Mesendoderm (in vitro differentiated cells): Measurements from ENCODE around the gene HCFC1R1.

Source experiments
- DNase-seq: peaks from one replicate; pipeline ENCODE4 v3.0.0; 2013
- H2AK5ac ChIP-seq: 2 replicates; pipeline ENCODE4 v1.6.1; 2013; ENCODE audit warnings: low read length, inconsistent platforms
- H2BK120ac ChIP-seq: 2 replicates; pipeline ENCODE4 v1.6.1; 2013; ENCODE audit warnings: low read depth, mild to moderate bottlenecking, low read length, moderate library complexity, mixed read lengths
- H2BK15ac ChIP-seq: replicated peaks from 2 replicates; pipeline ENCODE4 v1.6.1; 2013; ENCODE audit warnings: low read depth, mild to moderate bottlenecking, moderate library complexity
- H2BK5ac ChIP-seq: 2 replicates; pipeline ENCODE4 v1.6.1; 2013; ENCODE audit warnings: low read length, inconsistent platforms
- H3K18ac ChIP-seq: 2 replicates; pipeline ENCODE4 v1.6.1; 2013; ENCODE audit warnings: mild to moderate bottlenecking, low read length, mixed read lengths
- H3K23ac ChIP-seq: one replicate; pipeline ENCODE4 v1.6.1; 2013; ENCODE audit warnings: low read length
- H3K27ac ChIP-seq: 2 replicates; pipeline ENCODE4 v1.5.1; 2013; ENCODE audit warnings: low read depth, mild to moderate bottlenecking, inconsistent platforms, low read length, moderate library complexity
- H3K27me3 ChIP-seq: 2 replicates; pipeline ENCODE4 v1.6.1; 2013; ENCODE audit warnings: low read length, control low read depth, mild to moderate bottlenecking, inconsistent platforms; ENCODE audit not compliant: insufficient read depth, poor library complexity
- H3K36me3 ChIP-seq: 2 replicates; pipeline ENCODE4 v1.6.1; 2013; ENCODE audit warnings: low read length, inconsistent platforms; ENCODE audit not compliant: control insufficient read depth, insufficient read depth
- H3K4ac ChIP-seq: one replicate; pipeline ENCODE4 v1.6.1; 2013; ENCODE audit warnings: low read depth, mild to moderate bottlenecking, low read length, moderate library complexity
- H3K4me1 ChIP-seq: 2 replicates; pipeline ENCODE4 v1.6.1; 2013; ENCODE audit warnings: low read depth, low read length, inconsistent platforms; ENCODE audit not compliant: control insufficient read depth
- H3K4me2 ChIP-seq: 2 replicates; pipeline ENCODE4 v1.6.1; 2013; ENCODE audit warnings: low read length
- H3K4me3 ChIP-seq: 2 replicates; pipeline ENCODE4 v1.5.1; 2013; ENCODE audit warnings: mild to moderate bottlenecking, low read length
- H3K56ac ChIP-seq: one replicate; pipeline ENCODE4 v1.6.1; 2013; ENCODE audit warnings: low read length
- H3K79me1 ChIP-seq: 2 replicates; pipeline ENCODE4 v1.6.1; 2013; ENCODE audit warnings: low read length, inconsistent platforms
- H3K79me2 ChIP-seq: 2 replicates; pipeline ENCODE4 v1.6.1; 2013; ENCODE audit warnings: mild to moderate bottlenecking, low read length; ENCODE audit not compliant: control insufficient read depth, insufficient read depth
- H3K9ac ChIP-seq: 2 replicates; pipeline ENCODE4 v1.6.1; 2013; ENCODE audit warnings: low read length, inconsistent platforms
- H4K5ac ChIP-seq: one replicate; pipeline ENCODE4 v1.6.1; 2013; ENCODE audit warnings: low read length
- H4K8ac ChIP-seq: one replicate; pipeline ENCODE4 v1.6.1; 2013; ENCODE audit warnings: low read depth, mild to moderate bottlenecking, control low read depth, low read length, moderate library complexity
- WGBS: extraction: QIAGEN DNeasy Blood & Tissue Kit; methylation state at CpG from one replicate; pipeline ENCODE4 v1.1.7; 2013; ENCODE audit warnings: low lambda C conversion rate, missing lambda C conversion rate; ENCODE audit not compliant: insufficient coverage; ENCODE audit errors: extremely low coverage; 5-methylcytosine and 5-hydroxymethylcytosine counted together

The HCFC1R1 gene

DNA sequence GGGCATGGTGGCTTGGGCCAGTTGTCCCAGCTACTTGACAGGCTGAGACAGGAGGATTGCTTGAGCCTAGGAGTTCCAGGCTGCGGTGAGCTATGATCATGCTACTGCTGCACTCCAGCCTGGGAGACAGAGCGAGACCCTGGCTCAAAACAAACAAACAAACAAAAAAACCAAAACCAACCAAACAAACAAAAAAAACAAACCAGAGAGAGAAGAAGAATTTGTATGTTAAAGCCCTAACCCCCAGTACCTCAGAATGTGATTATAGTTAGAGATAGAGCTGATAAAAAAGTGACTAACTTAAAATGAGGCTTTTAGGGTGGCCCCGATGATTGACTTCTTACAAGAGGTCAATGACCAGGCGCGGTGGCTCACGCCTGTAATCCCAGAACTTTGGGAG lies 21.0 kb upstream of the HCFC1R1 start:
- no peaks in the 10 kb centered on the region for H3K36me3 ChIP-seq
- H3K56ac ChIP-seq: no peak overlapping the region
- H3K4me2 ChIP-seq: no peak overlapping the region
- no peak for DNase-seq
- no peak overlapping the region for H2AK5ac ChIP-seq
- no peak overlapping the region for H3K18ac ChIP-seq
- H4K5ac ChIP-seq: no peak overlapping the region
- H4K8ac ChIP-seq: no peak overlapping the region
- H2BK15ac ChIP-seq: no peak overlapping the region
- H3K27ac ChIP-seq: no peak overlapping the region
- no peak overlapping the region for H3K23ac ChIP-seq
- H3K4me3 ChIP-seq: no peak overlapping the region
- H3K4ac ChIP-seq: no peak overlapping the region
- H3K9ac ChIP-seq: no peak overlapping the region
- H3K27me3 ChIP-seq: peaks cover 4% of the 10 kb centered on the region
- no peaks in the 10 kb centered on the region for H3K79me1 ChIP-seq
- no peak overlapping the region for H2BK5ac ChIP-seq
- H3K4me1 ChIP-seq: no peaks in the 10 kb centered on the region
- no peaks in the 10 kb centered on the region for H3K79me2 ChIP-seq
- no CpG with 5 or more reads among the region's 6 CpGs for WGBS
- no peak overlapping the region for H2BK120ac ChIP-seq

DNA sequence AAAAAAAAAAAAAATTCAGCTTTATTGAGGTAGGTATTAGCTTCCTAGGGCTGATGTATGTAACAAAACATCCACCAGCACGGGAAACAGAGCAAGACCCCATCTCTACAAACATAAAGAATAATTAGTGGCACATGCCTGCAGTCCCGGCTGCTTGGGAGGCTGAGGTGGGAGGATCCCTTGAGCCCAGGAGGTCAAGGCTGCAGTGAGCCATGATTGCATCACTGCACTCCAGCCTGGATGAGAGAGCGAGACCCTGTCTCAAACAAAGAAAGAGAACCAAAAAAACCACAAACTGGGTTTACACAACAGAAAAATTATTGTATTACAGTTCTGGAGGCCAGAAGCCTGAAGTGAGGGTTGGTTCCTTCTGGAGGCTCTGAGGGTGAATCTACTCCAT lies 18.6 kb upstream of the HCFC1R1 start:
- H2BK15ac ChIP-seq: no peak overlapping the region
- H3K9ac ChIP-seq: no peak overlapping the region
- H4K5ac ChIP-seq: no peak overlapping the region
- H4K8ac ChIP-seq: no peak overlapping the region
- no peak overlapping the region for H3K18ac ChIP-seq
- H3K27me3 ChIP-seq: peaks cover 4% of the 10 kb centered on the region
- H3K4ac ChIP-seq: no peak overlapping the region
- H3K4me3 ChIP-seq: no peak overlapping the region
- H3K23ac ChIP-seq: no peak overlapping the region
- H3K79me1 ChIP-seq: no peaks in the 10 kb centered on the region
- H3K4me1 ChIP-seq: no peaks in the 10 kb centered on the region
- no peak overlapping the region for H2BK5ac ChIP-seq
- WGBS: no CpG with 5 or more reads among the region's 3 CpGs
- H3K56ac ChIP-seq: no peak overlapping the region
- H2AK5ac ChIP-seq: no peak overlapping the region
- H3K36me3 ChIP-seq: no peaks in the 10 kb centered on the region
- no peak overlapping the region for H3K27ac ChIP-seq
- no peak for DNase-seq
- no peak overlapping the region for H3K4me2 ChIP-seq
- H2BK120ac ChIP-seq: no peak overlapping the region
- no peaks in the 10 kb centered on the region for H3K79me2 ChIP-seq

DNA sequence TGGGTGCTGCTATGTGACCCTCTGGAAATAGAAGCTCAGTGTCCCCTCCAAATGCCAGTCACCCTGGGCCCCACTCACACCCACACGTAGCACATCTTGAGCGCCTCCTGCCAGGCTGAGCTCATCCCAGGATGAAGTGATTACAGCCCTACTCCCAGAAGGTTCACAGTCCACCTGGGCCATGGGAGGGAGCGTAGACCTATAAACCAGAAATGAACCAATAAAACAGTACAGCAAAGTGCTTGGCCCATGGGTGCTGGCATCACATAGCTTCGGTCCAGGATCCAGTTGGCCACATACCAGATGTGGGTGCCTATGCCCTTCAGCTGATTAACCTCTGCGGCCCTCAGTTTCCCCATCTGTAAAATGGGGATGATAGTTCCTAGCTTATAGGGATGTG lies 15.2 kb upstream of the HCFC1R1 start:
- Histone ChIP-seq H3K27me3 (no peaks in the 10 kb centered on the region), H3K79me2 (no peaks in the 10 kb centered on the region), H3K4me3 (no peak overlapping the region), H3K23ac (no peak overlapping the region), H3K4me1 (no peaks in the 10 kb centered on the region), H2AK5ac (no peak overlapping the region), H3K79me1 (no peaks in the 10 kb centered on the region), H2BK120ac (no peak overlapping the region), H3K4me2 (no peak overlapping the region), H4K8ac (no peak overlapping the region), H3K27ac (no peak overlapping the region), H2BK15ac (no peak overlapping the region), H3K18ac (no peak overlapping the region), H3K9ac (no peak overlapping the region), H3K56ac (no peak overlapping the region), H3K36me3 (no peaks in the 10 kb centered on the region), H2BK5ac (no peak overlapping the region), H4K5ac (no peak overlapping the region), H3K4ac (no peak overlapping the region)
- no peak for DNase-seq
- no CpG with 5 or more reads among the region's 5 CpGs for WGBS

DNA sequence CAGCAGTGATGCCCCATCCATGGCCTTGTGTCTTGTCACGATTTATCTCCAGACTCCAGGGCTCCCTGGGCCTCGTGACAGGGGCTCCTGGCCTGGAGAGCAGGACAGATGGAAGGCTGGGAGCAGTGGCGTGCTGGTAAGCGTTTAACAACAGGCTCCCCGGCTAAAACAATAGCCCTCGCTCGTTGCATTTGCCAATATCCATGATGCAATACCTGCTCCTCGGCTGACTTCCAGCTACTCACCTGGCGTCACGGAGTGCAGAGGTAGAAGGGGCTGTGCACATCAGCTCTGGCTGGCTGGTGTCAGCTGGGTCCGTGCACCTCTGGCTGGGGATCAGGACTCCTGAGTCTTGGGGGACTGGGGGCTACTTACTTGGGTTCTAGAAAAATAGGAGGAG lies 14.5 kb upstream of the HCFC1R1 start:
- Histone ChIP-seq H3K27ac (no peak overlapping the region), H3K9ac (no peak overlapping the region), H3K79me1 (no peaks in the 10 kb centered on the region), H2BK5ac (no peak overlapping the region), H2AK5ac (no peak overlapping the region), H3K27me3 (no peaks in the 10 kb centered on the region), H3K4me3 (no peak overlapping the region), H3K4me2 (no peak overlapping the region), H3K4ac (no peak overlapping the region), H4K5ac (no peak overlapping the region), H2BK15ac (no peak overlapping the region), H3K23ac (no peak overlapping the region), H3K56ac (peak overlapping the region; percentile 52), H3K79me2 (no peaks in the 10 kb centered on the region), H2BK120ac (no peak overlapping the region), H3K36me3 (no peaks in the 10 kb centered on the region), H3K4me1 (no peaks in the 10 kb centered on the region), H3K18ac (no peak overlapping the region), H4K8ac (no peak overlapping the region)
- peak; percentile 77 for DNase-seq
- no CpG with 5 or more reads among the region's 11 CpGs for WGBS

DNA sequence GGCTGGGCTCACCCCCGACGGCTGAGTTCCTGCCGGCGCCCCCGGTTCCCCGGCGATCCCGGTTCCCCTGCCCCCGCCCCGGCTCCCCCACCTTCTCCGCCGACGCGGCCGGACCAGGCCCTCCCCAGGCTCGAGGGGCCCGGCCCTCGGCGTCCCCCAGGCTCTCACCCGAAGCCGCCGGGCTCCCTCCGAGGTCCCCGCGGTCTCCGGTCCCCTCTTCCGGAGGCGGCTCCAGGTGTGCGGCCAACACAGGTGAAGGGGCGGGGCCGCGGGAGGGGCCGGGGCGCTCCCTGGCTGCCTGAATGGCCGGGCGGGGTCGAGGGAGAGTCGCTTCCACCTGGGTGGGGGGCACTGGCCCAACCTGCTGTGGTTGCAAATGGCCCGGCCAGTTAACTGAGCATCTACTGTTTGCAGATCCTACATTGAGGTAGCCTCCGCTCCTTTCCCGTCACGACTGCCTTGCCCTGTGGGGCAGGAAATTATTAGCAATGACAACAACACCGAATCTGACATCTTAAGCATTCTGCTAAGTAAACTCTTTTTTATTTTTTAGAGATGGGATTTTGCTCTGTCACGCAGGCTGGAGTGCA lies 13.1 kb upstream of the HCFC1R1 start, which contains the start of gene BICDL2:
BICDL2 (minus strand) TSS at position 219 of the 590 bp plus-strand sequence. CDS start 1,448 bp downstream, outside the sequence.
- Histone ChIP-seq H3K56ac (peak within 1 kb of the TSS; percentile 60), H3K18ac (no peak within 1 kb of the TSS), H3K27me3 (no peaks in the 10 kb centered on the region), H3K27ac (no peak within 1 kb of the TSS), H3K9ac (peak within 1 kb of the TSS; percentile 47), H4K5ac (no peak within 1 kb of the TSS), H3K4me2 (peak within 1 kb of the TSS; percentile 36), H3K4me3 (no peak within 1 kb of the TSS), H3K4me1 (no peaks in the 10 kb centered on the region), H3K79me2 (no peaks in the 10 kb centered on the region), H3K36me3 (no peaks in the 10 kb centered on the region), H2AK5ac (no peak within 1 kb of the TSS), H3K4ac (no peak within 1 kb of the TSS), H3K23ac (no peak within 1 kb of the TSS), H3K79me1 (no peaks in the 10 kb centered on the region), H4K8ac (no peak within 1 kb of the TSS), H2BK5ac (no peak within 1 kb of the TSS), H2BK120ac (no peak within 1 kb of the TSS), H2BK15ac (no peak within 1 kb of the TSS)
- no CpG with 5 or more reads among the region's 44 CpGs for WGBS
- no peak for DNase-seq
